GM12878 (cell line): ENCODE results near the gene TUBA3C. TPM values are rescaled to one million over a fixed set of nuclear protein-coding genes. Genes with fewer than 3 reads are reported as not detected.

Experiments
- ATAC-seq: fragments of 200-7000 bp; cut with Tn5 transposase; 3 replicates; pipeline ENCODE4 v1.9.1; 2020; ENCODE audit warnings: mild to moderate bottlenecking, moderate library complexity
- BruUV-seq: library from RNA; stranded (reverse); fragments of 400-500 nt; replicated peaks from 2 replicates; lab custom pipeline; 2021; lab: Mats Ljungman, UMichigan
- CTCF ChIA-PET: fragments of 300-600 bp; sonication (Branson Sonifier 250); formaldehyde crosslinking; extraction: SDS; loops from one replicate; lab custom pipeline; 2021; ENCODE audit warnings: inconsistent platforms; lab: Yijun Ruan, JAX
- POLR2A ChIA-PET: fragments of 350-600 bp; formaldehyde crosslinking; extraction: SDS; loops from one replicate; lab custom pipeline; 2021; ENCODE audit warnings: inconsistent platforms; lab: Charles Lee
- RAD21 ChIA-PET: fragments of 300-600 bp; sonication (Branson Sonifier 250); formaldehyde crosslinking; loops from one replicate; lab custom pipeline; 2023; ENCODE audit warnings: antibody characterized with exemption; ENCODE audit not compliant: unreplicated experiment; lab: Charles Lee
- SMC1A ChIA-PET: fragments of 300-600 bp; sonication (Branson Sonifier 250); formaldehyde crosslinking; loops from one replicate; lab custom pipeline; 2023; ENCODE audit not compliant: unreplicated experiment, uncharacterized antibody; lab: Charles Lee
- DNase-seq: peaks from one replicate; pipeline ENCODE4 v3.0.0-alpha.2; 2011; ENCODE audit warnings: low read depth, low spot score
- FAIRE-seq: peaks from 3 replicates; lab custom pipeline; 2011; peaks lifted over from hg19 to GRCh38; lab: Jason Lieb, UNC
- H2AFZ ChIP-seq: 2 replicates; pipeline ENCODE4 v1.6.0; 2011; ENCODE audit warnings: low read depth, low read length, control low read depth; ENCODE audit not compliant: control insufficient read depth
- H3K27ac ChIP-seq: 2 replicates; pipeline ENCODE4 v1.5.1; 2011; ENCODE audit warnings: control low read depth; ENCODE audit not compliant: control insufficient read depth, insufficient read depth
- H3K27me3 ChIP-seq, 2 experiments: replicated peaks in 1 of 2; 2 replicates each; pipeline versions ENCODE4 v1.6.0 to v1.6.1; 2011; ENCODE audit warnings: low read length in 1 of 2; ENCODE audit not compliant: control insufficient read depth in 2 of 2, insufficient read depth in 2 of 2
- H3K36me3 ChIP-seq, 2 experiments: 2 replicates each; pipeline ENCODE4 v1.5.1; 2011; ENCODE audit warnings: low read length in 1 of 2; ENCODE audit not compliant: control insufficient read depth in 2 of 2, insufficient read depth in 2 of 2
- H3K4me1 ChIP-seq: 2 replicates; pipeline ENCODE4 v1.6.1; 2011; ENCODE audit warnings: mild to moderate bottlenecking, low read length, moderate library complexity, mixed read lengths; ENCODE audit not compliant: control insufficient read depth, insufficient read depth
- H3K4me2 ChIP-seq: 2 replicates; pipeline ENCODE4 v1.6.0; 2011; ENCODE audit warnings: control low read depth; ENCODE audit not compliant: control insufficient read depth, insufficient read depth
- H3K4me3 ChIP-seq: fragments of 200-600 bp; sonication (generic); 2 replicates; pipeline ENCODE4 v1.5.1; 2016
- H3K79me2 ChIP-seq: 2 replicates; pipeline ENCODE4 v1.6.0; 2011; ENCODE audit warnings: low read length; ENCODE audit not compliant: control insufficient read depth, insufficient read depth
- H3K9ac ChIP-seq: 2 replicates; pipeline ENCODE4 v1.8.0; 2011; ENCODE audit warnings: low read length, control low read depth, mixed read lengths; ENCODE audit not compliant: control insufficient read depth, insufficient read depth
- H3K9me3 ChIP-seq: replicated peaks from 3 replicates; pipeline ENCODE4 v1.5.1; 2011; ENCODE audit warnings: mild to moderate bottlenecking, low read length; ENCODE audit not compliant: control insufficient read depth, insufficient read depth
- H4K20me1 ChIP-seq: 2 replicates; pipeline ENCODE4 v1.6.0; 2011; ENCODE audit not compliant: control insufficient read depth, insufficient read depth
- ATF7 ChIP-seq: fragments of 450-650 bp; IDR thresholded peaks from 2 replicates; pipeline ENCODE4 v1.6.1; 2016; ENCODE audit warnings: low read depth, mild to moderate bottlenecking
- BACH1 ChIP-seq: fragments of 450-650 bp; IDR thresholded peaks from 2 replicates; pipeline ENCODE4 v1.6.1; 2017; ENCODE audit warnings: mild to moderate bottlenecking, borderline replicate concordance
- BCL3 ChIP-seq: IDR thresholded peaks from 2 replicates; pipeline ENCODE4 v1.6.1; 2011; ENCODE audit warnings: borderline replicate concordance, low read depth, mild to moderate bottlenecking, moderate library complexity, low read length; ENCODE audit not compliant: insufficient read depth, poor library complexity, severe bottlenecking
- BRCA1 ChIP-seq: IDR thresholded peaks from 2 replicates; pipeline ENCODE4 v1.6.1; 2011; ENCODE audit warnings: low read depth, low read length, improper control_type of control experiment
- CHD4 ChIP-seq: fragments of 200-600 bp; sonication (generic); IDR thresholded peaks from 2 replicates; pipeline ENCODE4 v1.6.1; 2016; ENCODE audit warnings: mild to moderate bottlenecking
- CTCF ChIP-seq, 3 experiments: IDR thresholded peaks in 2 of 3; conservative IDR thresholded peaks in 1 of 3; 2 replicates each; pipeline ENCODE4 v1.5.1; 2011; ENCODE audit warnings: low read depth in 3 of 3, low read length in 3 of 3, mild to moderate bottlenecking in 3 of 3, control low read depth in 2 of 3, moderate library complexity in 2 of 3, inconsistent platforms in 1 of 3, mixed read lengths in 1 of 3; ENCODE audit not compliant: control insufficient read depth in 2 of 3, insufficient read depth in 1 of 3; ENCODE audit errors: extremely low read depth in 1 of 3
- E2F4 ChIP-seq: IDR thresholded peaks from 2 replicates; pipeline ENCODE4 v1.6.1; 2012; ENCODE audit warnings: low read depth, low read length, improper control_type of control experiment
- MAX ChIP-seq: IDR thresholded peaks from 2 replicates; pipeline ENCODE4 v1.6.1; 2012; ENCODE audit warnings: low read depth, low read length, improper control_type of control experiment
- NFIC ChIP-seq: IDR thresholded peaks from 2 replicates; pipeline ENCODE4 v1.6.1; 2012; ENCODE audit warnings: low read depth, mild to moderate bottlenecking, inconsistent platforms, low read length, moderate library complexity
- NR2C2 ChIP-seq: IDR thresholded peaks from 2 replicates; pipeline ENCODE4 v1.6.1; 2011; ENCODE audit warnings: borderline replicate concordance, low read depth; ENCODE audit not compliant: control insufficient read depth, insufficient read length
- RCOR1 ChIP-seq: conservative IDR thresholded peaks from 2 replicates; pipeline ENCODE4 v1.6.1; 2012; ENCODE audit warnings: low read depth, low read length, improper control_type of control experiment
- SRF ChIP-seq, 2 experiments: IDR thresholded peaks; 2 replicates each; pipeline ENCODE4 v1.6.1; 2011; ENCODE audit warnings: low read depth in 2 of 2, low read length in 2 of 2, mild to moderate bottlenecking in 1 of 2, moderate library complexity in 1 of 2
- STAT3 ChIP-seq: IDR thresholded peaks from 2 replicates; pipeline ENCODE4 v1.6.1; 2011; ENCODE audit warnings: low read depth, low read length, improper control_type of control experiment
- TARDBP ChIP-seq: IDR thresholded peaks from 2 replicates; pipeline ENCODE4 v1.6.1; 2016; ENCODE audit warnings: borderline replicate concordance
- YY1 ChIP-seq: IDR thresholded peaks from 2 replicates; pipeline ENCODE4 v1.6.1; 2011; ENCODE audit warnings: low read depth, mild to moderate bottlenecking, low read length
- WGBS: methylation state at CpG from one replicate; pipeline ENCODE4 v1.1.6; 2016; ENCODE audit warnings: low lambda C conversion rate; ENCODE audit not compliant: insufficient replicate concordance, insufficient coverage; ENCODE audit errors: missing lambda C conversion rate; 5-methylcytosine and 5-hydroxymethylcytosine counted together
- in situ Hi-C: fragments of 300-500 bp; cut with MboI; formaldehyde crosslinking; loops from 9 replicates; pipeline ENCODE4 v1.14.3; 2018; ENCODE audit warnings: mixed read lengths
- intact Hi-C: fragments of 100-400 bp; cut with micrococcal nuclease; formaldehyde crosslinking; loops from one replicate; pipeline ENCODE4 v1.14.2; 2022; ENCODE audit not compliant: unreplicated experiment
- polyA plus RNA-seq, 11 experiments: library from polyadenylated mRNA; depleted of rRNA in 4 of 11; unstranded in 6 of 11; stranded (reverse) in 5 of 11; fragments of >200 nt; fragmentation: Nextera tagmentation in 4 of 11; fragmentation: Illumina TruSeq in 1 of 11; extraction: Ambion mirVana in 4 of 11; extraction: Trizol in 1 of 11; gene quantifications; 1 replicate in 1 of 11; 2 replicates in 10 of 11; pipeline versions ENCODE4 v1.2.1 to v1.2.3, GENCODE V29; 2011 to 2016; ENCODE audit warnings: inconsistent platforms in 2 of 11, missing spikeins in 2 of 11, low read depth in 1 of 11
- total RNA-seq, 4 experiments: library from RNA; depleted of rRNA in 3 of 4; stranded (reverse); fragments of >200 nt in 3 of 4; fragmentation: Illumina TruSeq in 1 of 4; extraction: Trizol in 1 of 4; gene quantifications; 2 replicates each; pipeline versions ENCODE4 v1.2.1 to v1.2.3, GENCODE V29; 2013 to 2021

The TUBA3C gene
- total and polyA plus RNA-seq, 10 of the 15 experiments (the other 5 are each of a cell fraction or from before 2014, with no cell fraction given) = 0.04 to 4.5 (median 0.31) TPM; not detected in 5

GRCh38 chr13:19179916-19180315 is 1.7 kb downstream of the TUBA3C start (continued):
- TF ChIP-seq CTCF (IDR thresholded peaks at IDR 0.05 in 2 of 3, conservative IDR thresholded peaks at IDR 0.05 in 1 of 3; ENCODE audit: control insufficient read depth in 2 of 3, extremely low read depth in 1 of 3, insufficient read depth in 1 of 3, low read depth in 3 of 3, low read length in 3 of 3) (no peak), TARDBP (no peak)

GRCh38 chr13:19178901-19179593 is 2.6 kb downstream of the TUBA3C start:
- no peak for DNase-seq
- no peak overlapping the region for H3K9ac ChIP-seq
- FAIRE-seq = no peak
- 8% methylated on average over 15 of the region's 15 CpGs for WGBS
- no peaks in the 10 kb centered on the region; the same call in 2 of the 3 replicates for H3K9me3 ChIP-seq
- no peaks in the 10 kb centered on the region for H3K4me1 ChIP-seq
- BruUV-seq = no TSS peak
- ChIA-PET CTCF (no interaction called here), RAD21 (no interaction called here), POLR2A (no interaction called here)
- in situ Hi-C loops = no loop called here
- no peak overlapping the region for H3K4me3 ChIP-seq
- no peak for TF ChIP-seq SRF (IDR thresholded peaks at IDR 0.05; ENCODE audit: low read depth in 2 of 2, low read length in 2 of 2)
- no peak for TF ChIP-seq NFIC
- TF ChIP-seq RCOR1 = no peak
- TF ChIP-seq ATF7 = no peak
- no peak for TF ChIP-seq BACH1
- no peak for TF ChIP-seq YY1
- TF ChIP-seq BCL3 = no peak
- TF ChIP-seq STAT3 = no peak
- TF ChIP-seq E2F4 = no peak
- no peak for TF ChIP-seq NR2C2
- no peak for TF ChIP-seq MAX
- no peak for TF ChIP-seq BRCA1
- TF ChIP-seq CHD4 = no peak
- TF ChIP-seq, all 136 proteins: peak for 0
- H2AFZ ChIP-seq = no peak overlapping the region
- H3K27me3 ChIP-seq = no peaks in the 10 kb centered on the region
- intact Hi-C loops = no loop called here
- H3K36me3 ChIP-seq = no peaks in the 10 kb centered on the region
- no peak overlapping the region for H3K27ac ChIP-seq
- H3K79me2 ChIP-seq = no peaks in the 10 kb centered on the region
- H4K20me1 ChIP-seq = no peaks in the 10 kb centered on the region
- no peak for ATAC-seq
- SMC1A ChIA-PET = no interaction called here
- H3K4me2 ChIP-seq = no peak overlapping the region
